A549 (cell line): Measurements from ENCODE around the gene WWC1. TPM values are rescaled to one million over a fixed set of nuclear protein-coding genes. Genes with fewer than 3 reads are reported as not detected.

Source experiments
- ATAC-seq, 2 experiments: fragments of 200-7000 bp in 1 of 2; fragments of >200 bp in 1 of 2; cut with Nextera tagmentation in 1 of 2; cut with Tn5 transposase in 1 of 2; 3 replicates each; pipeline versions ENCODE4 v1.8.0 to v1.9.1; 2018 to 2020; ENCODE audit warnings: mild to moderate bottlenecking in 1 of 2, moderate library complexity in 1 of 2
- CTCF ChIA-PET: fragments of 300-600 bp; sonication (Branson Sonifier 250); formaldehyde crosslinking; extraction: SDS; loops from one replicate; lab custom pipeline; 2021; ENCODE audit warnings: antibody characterized with exemption, inconsistent platforms; lab: Yijun Ruan, JAX
- POLR2A ChIA-PET: fragments of 350-600 bp; formaldehyde crosslinking; extraction: SDS; loops from one replicate; lab custom pipeline; 2021; ENCODE audit warnings: antibody characterized with exemption, inconsistent platforms; lab: Yijun Ruan, JAX
- DNase-seq, 2 experiments: peaks; one replicate each; pipeline versions ENCODE4 v3.0.0 to v3.0.0-alpha.2; 2011 to 2016; ENCODE audit warnings: low read depth in 1 of 2, low spot score in 1 of 2
- FAIRE-seq: peaks from 2 replicates; lab custom pipeline; 2011; peaks lifted over from hg19 to GRCh38; lab: Jason Lieb, UNC
- H3K27ac ChIP-seq, 2 experiments: fragments of >200 bp; sonication (Bioruptor Twin); formaldehyde crosslinking; 3 replicates each; pipeline ENCODE4 v1.5.1; 2016 to 2017
- H3K4me1 ChIP-seq: fragments of >200 bp; sonication (Bioruptor Twin); formaldehyde crosslinking; 3 replicates; pipeline ENCODE4 v1.6.1; 2016
- H3K4me2 ChIP-seq: fragments of >200 bp; sonication (Bioruptor Twin); formaldehyde crosslinking; 3 replicates; pipeline ENCODE4 v1.6.1; 2016
- H3K4me3 ChIP-seq: fragments of >200 bp; sonication (Bioruptor Twin); formaldehyde crosslinking; 3 replicates; pipeline ENCODE4 v1.5.1; 2016
- H3K9me3 ChIP-seq: fragments of >200 bp; sonication (Bioruptor Twin); formaldehyde crosslinking; 3 replicates; pipeline ENCODE4 v1.6.1; 2016
- PBX3 ChIP-seq: IDR thresholded peaks from 2 replicates; pipeline ENCODE4 v1.6.1; 2012
- RCOR1 ChIP-seq: fragments of 150-350 bp; IDR thresholded peaks from 2 replicates; pipeline ENCODE4 v1.6.1; 2014; ENCODE audit warnings: antibody characterized with exemption, low read length, low read depth
- WGBS: methylation state at CpG from one replicate; pipeline ENCODE4 v1.1.6; 2017; ENCODE audit errors: missing lambda C conversion rate; 5-methylcytosine and 5-hydroxymethylcytosine counted together
- polyA plus RNA-seq, 4 experiments: library from polyadenylated mRNA; depleted of rRNA in 3 of 4; stranded (reverse); fragments of >200 nt; fragmentation: RNase III in 1 of 4; extraction: RNeasy Plus Mini Kit Qiagen cat#74134 plus additional on column Dnase treatment in 1 of 4; gene quantifications; 2 replicates in 3 of 4; 3 replicates in 1 of 4; pipeline ENCODE4 v1.2.3, GENCODE V29; 2011 to 2017

Gene WWC1
- polyA plus RNA-seq, 2 of the 4 experiments (the other 2 are of a cell fraction): 88.5 to 98.1 TPM

DNA sequence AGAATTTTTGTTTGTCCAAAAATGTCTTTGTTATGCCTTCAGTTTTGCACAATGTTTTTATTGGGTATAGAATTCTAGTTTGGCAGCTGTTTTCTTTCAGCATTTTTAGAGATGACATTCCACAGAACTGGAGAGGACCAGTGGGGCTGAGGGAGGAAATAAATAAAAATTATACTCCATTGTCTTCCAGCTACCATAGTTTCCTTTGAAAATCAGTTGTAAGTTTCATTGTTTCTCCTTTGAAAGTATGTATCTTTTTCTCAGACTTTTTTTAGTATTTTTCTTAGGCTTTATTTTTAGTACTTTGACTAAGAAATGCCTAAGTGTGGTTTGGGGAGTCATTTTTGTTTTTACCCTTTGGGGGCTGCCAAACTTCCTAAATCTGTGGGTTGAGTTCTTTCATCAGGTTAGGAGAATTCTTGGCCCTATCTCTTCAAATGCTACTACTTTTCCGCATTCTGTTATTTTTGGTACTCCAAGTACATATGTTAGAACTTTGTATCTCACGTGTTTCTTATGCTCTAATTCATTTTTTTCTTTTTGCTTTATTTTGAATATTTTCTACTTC is 222.5 kb downstream of the WWC1 start:
- ATAC-seq: no peak
- no peaks in the 10 kb centered on the region for H3K4me1 ChIP-seq
- POLR2A ChIA-PET: no interaction called here

More for the DNA sequence above, 222.5 kb downstream of the WWC1 start:
- Histone ChIP-seq H3K4me3 (no peak overlapping the region), H3K4me2 (no peak overlapping the region), H3K9me3 (peaks cover 25% of the 10 kb centered on the region; the same call in 2 of the 3 replicates), H3K27ac (no peak overlapping the region)
- FAIRE-seq (no peak), DNase-seq (no peak)
- TF ChIP-seq RCOR1: no peak
- TF ChIP-seq PBX3: no peak
- CTCF ChIA-PET: no interaction called here
- 86% methylated on average over 2 of the region's 2 CpGs for WGBS

Other genes with a start within 250 kb of the WWC1 start
- gene RARS1, start 194.8 kb downstream of the WWC1 start, polyA plus RNA-seq (2011; rRNA removed): 112 and 142 TPM in 2 replicates
- gene RARS1, start 194.8 kb downstream of the WWC1 start, polyA plus RNA-seq (2017; fragmentation: RNase III; extraction: RNeasy Plus Mini Kit Qiagen cat#74134 plus additional on column Dnase treatment): 105 to 107 TPM (median 106 TPM) in 3 replicates
- gene FBLL1, start 237.7 kb downstream of the WWC1 start, polyA plus RNA-seq (2011; rRNA removed): 0.08 and 0.09 TPM in 2 replicates
- gene FBLL1, start 237.7 kb downstream of the WWC1 start, polyA plus RNA-seq (2017; fragmentation: RNase III; extraction: RNeasy Plus Mini Kit Qiagen cat#74134 plus additional on column Dnase treatment): 0.06 to 0.21 TPM (median 0.16 TPM) in 3 replicates